ENCODE results near the gene RSBN1.
A peak's percentile ranks its signal among the peaks of the same experiment; 100 is the strongest.
"Not testable (repeated sequence)": the region's sequence is repeated elsewhere in the genome, so short reads cannot be mapped to it uniquely, and the experiment has no call there.

RSBN1 gene

GRCh38 chr1:113811888-113812660 is at the start of gene RSBN1:
TSS of gene RSBN1 (minus strand) at chr1:113812476. CDS start at chr1:113812412, 64 bp downstream.
- peak; percentile 99 for DNase-seq (ENCODE audit: low read depth in 2 of 2)

- no peak for DNase-seq (ENCODE audit: low read depth in 2 of 2)
Measured at GRCh38 chr1:113861641-113862040, 49.4 kb upstream of the RSBN1 start.

GRCh38 chr1:113860891-113861290 is 48.6 kb upstream of the RSBN1 start:
- DNase-seq (ENCODE audit: low read depth in 2 of 2), result peak; percentile 62 to 69

GRCh38 chr1:113859478-113860175 is 47.4 kb upstream of the RSBN1 start:
- DNase-seq (ENCODE audit: low read depth in 2 of 2), result no peak

- no peak for DNase-seq (ENCODE audit: low read depth in 2 of 2)
Measured at GRCh38 chr1:113858982-113859381, 46.7 kb upstream of the RSBN1 start.

- DNase-seq (ENCODE audit: low read depth in 2 of 2), result no peak
Measured at GRCh38 chr1:113858418-113858817, 46.1 kb upstream of the RSBN1 start.

- DNase-seq (ENCODE audit: low read depth in 2 of 2), result no peak
Measured at GRCh38 chr1:113857776-113858175, 45.5 kb upstream of the RSBN1 start.

- DNase-seq (ENCODE audit: low read depth in 2 of 2), result no peak
Measured at GRCh38 chr1:113856401-113856790, 44.1 kb upstream of the RSBN1 start.

GRCh38 chr1:113855630-113856400 is 43.5 kb upstream of the RSBN1 start:
- no peak for DNase-seq (ENCODE audit: low read depth in 2 of 2)

- DNase-seq (ENCODE audit: low read depth in 2 of 2), result no peak
Measured at GRCh38 chr1:113854234-113854633, 42.0 kb upstream of the RSBN1 start.

GRCh38 chr1:113852694-113853093 is 40.4 kb upstream of the RSBN1 start:
- not testable (repeated sequence) for DNase-seq (ENCODE audit: low read depth in 2 of 2)

- no peak for DNase-seq (ENCODE audit: low read depth in 2 of 2)
Measured at GRCh38 chr1:113850127-113850796, 38.0 kb upstream of the RSBN1 start.

GRCh38 chr1:113849072-113849471 is 36.8 kb upstream of the RSBN1 start:
- DNase-seq (ENCODE audit: low read depth in 2 of 2), result no peak

GRCh38 chr1:113846391-113847035 is 34.2 kb upstream of the RSBN1 start:
- no peak for DNase-seq (ENCODE audit: low read depth in 2 of 2)

GRCh38 chr1:113836534-113836933 is 24.3 kb upstream of the RSBN1 start:
- DNase-seq (ENCODE audit: low read depth in 2 of 2), result no peak

GRCh38 chr1:113835686-113836290 is 23.5 kb upstream of the RSBN1 start:
- DNase-seq (ENCODE audit: low read depth in 2 of 2), result peak; percentile 27 to 33

- no peak for DNase-seq (ENCODE audit: low read depth in 2 of 2)
Measured at GRCh38 chr1:113834716-113835115, 22.4 kb upstream of the RSBN1 start.

- peak; percentile 21 to 25 for DNase-seq (ENCODE audit: low read depth in 2 of 2)
Measured at GRCh38 chr1:113830039-113830438, 17.8 kb upstream of the RSBN1 start.

- no peak for DNase-seq (ENCODE audit: low read depth in 2 of 2)
Measured at GRCh38 chr1:113821916-113822315, 9.6 kb upstream of the RSBN1 start.

- no peak for DNase-seq (ENCODE audit: low read depth in 2 of 2)
Measured at GRCh38 chr1:113818578-113818977, 6.3 kb upstream of the RSBN1 start.

- no peak for DNase-seq (ENCODE audit: low read depth in 2 of 2)
Measured at GRCh38 chr1:113813218-113813617, 942 bp upstream of the RSBN1 start.
